Measurements from ENCODE around the gene ZC4H2.
"Not testable (repeated sequence)": the region's sequence is repeated elsewhere in the genome, so short reads cannot be mapped to it uniquely, and the experiment has no call there.

The ZC4H2 gene

DNA sequence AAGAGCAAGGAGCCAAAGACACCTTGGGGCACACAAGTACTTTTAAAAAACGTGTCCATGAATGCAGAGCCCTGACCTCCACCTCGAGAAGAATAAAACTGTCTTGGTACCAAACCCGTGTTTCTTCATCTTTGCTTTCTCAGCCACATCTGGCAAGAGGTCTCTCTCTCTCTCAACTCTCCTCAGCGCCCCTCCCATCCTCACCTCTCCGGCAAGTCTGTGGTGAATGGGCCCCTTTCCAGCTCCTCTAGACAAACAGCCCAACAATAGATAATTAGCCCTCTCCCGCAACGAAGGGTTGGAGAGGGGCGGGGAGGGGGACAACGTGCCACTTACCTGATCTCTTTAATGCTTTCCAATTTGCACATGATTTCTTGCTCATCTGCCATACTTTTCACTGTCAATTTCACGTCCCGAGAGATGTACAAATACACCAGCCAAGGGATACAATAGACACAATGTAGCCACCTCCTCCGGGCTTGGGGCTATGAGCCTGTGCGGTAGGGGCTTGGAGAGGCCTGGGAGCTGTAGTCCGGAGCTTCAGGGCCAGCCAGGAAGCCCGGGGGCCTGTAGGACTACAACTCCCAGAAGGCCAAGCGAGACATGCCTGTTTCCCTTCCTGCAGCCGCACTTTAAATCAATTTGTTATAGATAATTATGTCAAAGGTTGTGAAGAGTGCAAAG, at the start of gene ZC4H2:
ZC4H2 (minus strand) TSS at position 462 of the 684 bp plus-strand sequence; CDS start at position 389, 73 bp downstream.
- no peak for FAIRE-seq

DNA sequence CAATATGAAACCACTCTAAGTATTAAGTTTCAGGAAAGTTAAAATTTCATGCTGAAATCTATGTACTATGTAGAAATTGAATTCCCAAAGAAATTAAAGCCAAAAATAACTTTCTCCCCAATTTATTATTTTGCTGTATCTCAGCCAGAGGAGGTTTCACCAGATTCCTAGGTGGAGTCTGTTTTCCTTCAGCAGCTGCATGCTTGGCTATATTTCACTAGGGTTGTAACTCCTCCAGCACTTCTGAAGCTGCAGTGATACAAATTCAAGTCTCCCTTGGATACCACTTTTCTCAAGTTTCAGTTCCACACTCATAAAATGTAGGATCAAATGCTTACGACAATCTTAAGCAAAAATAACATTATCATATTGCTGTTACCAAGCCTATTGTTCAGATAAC, 41.2 kb upstream of the ZC4H2 start:
- no peak for FAIRE-seq

GRCh38 chrX:65014230-65014629, 38.0 kb upstream of the ZC4H2 start:
- FAIRE-seq: no peak

GRCh38 chrX:65009459-65009858, 33.2 kb upstream of the ZC4H2 start:
- FAIRE-seq: no peak

DNA sequence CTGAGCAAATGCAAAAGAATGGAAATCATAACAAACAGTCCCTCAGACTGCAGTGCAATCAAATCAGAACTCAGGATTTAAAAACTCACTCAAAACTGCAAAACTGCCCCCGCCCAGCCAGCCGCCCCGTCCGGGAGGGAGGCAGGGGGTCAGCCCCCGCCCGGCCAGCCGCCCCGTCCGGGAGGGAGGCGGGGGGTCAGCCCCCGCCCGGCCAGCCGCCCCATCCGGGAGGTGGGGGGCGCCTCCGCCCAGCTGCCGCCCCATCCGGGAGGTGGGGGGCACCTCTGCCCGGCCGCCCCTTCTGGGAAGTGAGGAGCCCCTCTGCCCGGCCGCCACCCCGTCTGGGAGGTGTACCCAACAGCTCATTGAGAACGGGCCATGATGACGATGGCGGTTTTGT, 26.0 kb upstream of the ZC4H2 start:
- not testable (repeated sequence) for FAIRE-seq

DNA sequence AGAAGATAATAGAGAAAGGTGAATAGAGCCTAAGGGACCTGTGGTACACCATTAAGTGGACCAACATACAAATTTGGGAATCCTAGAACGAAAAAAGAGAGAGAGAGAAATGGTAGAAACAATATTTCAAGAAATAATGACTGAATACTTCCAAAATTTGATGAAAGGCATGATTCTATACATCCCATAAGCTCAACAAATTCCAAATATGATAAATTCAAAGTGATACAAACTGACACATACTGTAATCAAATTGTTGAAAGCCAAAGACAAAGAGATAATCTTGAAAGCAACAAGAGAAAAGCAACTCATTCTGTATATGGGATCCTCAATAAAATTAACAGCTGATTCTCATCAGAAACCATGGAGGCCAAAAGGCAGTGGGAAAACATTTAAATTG, 20.6 kb upstream of the ZC4H2 start:
- FAIRE-seq: no peak

DNA sequence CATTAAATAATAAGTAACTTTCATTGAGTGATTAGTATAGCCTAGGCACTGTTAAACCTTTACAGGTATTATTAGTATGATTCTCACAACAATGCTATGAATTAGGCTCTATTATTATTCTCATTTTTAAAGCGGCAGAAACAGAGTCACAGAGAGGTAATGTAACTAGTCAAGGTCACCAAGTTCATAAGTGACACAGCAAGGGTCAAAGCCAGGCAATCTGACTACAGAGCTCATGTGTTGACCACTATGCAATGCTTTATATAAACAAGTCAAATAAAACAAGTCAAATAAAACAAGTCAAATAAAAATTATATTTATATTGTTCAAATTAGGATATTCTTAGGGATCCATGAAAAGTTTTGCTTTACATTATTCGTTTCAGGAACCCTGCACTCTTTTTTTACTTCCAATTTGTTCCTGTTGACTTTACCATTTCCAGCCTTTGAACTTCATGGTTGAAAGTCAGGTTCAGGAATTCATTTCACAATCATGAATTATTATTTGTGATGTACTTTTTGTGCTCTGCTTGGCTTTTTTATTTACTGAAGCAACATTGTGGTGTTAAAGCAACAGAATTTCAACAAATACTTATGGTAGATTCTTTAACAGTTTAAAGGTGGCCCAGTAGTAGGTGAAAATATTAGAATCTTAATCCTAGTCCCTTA, 18.0 kb upstream of the ZC4H2 start:
- FAIRE-seq: no peak

GRCh38 chrX:64977830-64978229, 1.6 kb upstream of the ZC4H2 start:
- FAIRE-seq: no peak

DNA sequence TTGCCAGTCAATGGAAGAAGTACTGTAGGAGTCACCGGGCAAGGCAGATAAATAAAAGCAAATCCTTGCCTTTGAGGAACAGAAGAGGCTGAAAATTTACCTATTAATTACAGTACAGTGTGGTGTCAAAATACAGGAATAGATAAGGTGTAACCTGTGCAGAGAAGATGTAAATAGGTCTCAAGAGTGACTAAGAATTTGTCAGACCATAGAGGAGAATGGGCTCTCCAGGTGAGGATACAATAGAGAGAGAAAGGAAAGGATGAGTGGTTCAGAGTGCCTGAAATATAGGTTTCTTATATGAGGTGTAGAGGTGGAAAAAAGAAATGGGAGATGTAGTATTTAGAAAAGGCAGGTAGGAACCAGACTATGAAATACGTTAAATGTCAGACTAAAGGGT, 801 bp upstream of the ZC4H2 start:
- FAIRE-seq: no peak

GRCh38 chrX:64976673-64977040, 407 bp upstream of the ZC4H2 start:
- FAIRE-seq: no peak

DNA sequence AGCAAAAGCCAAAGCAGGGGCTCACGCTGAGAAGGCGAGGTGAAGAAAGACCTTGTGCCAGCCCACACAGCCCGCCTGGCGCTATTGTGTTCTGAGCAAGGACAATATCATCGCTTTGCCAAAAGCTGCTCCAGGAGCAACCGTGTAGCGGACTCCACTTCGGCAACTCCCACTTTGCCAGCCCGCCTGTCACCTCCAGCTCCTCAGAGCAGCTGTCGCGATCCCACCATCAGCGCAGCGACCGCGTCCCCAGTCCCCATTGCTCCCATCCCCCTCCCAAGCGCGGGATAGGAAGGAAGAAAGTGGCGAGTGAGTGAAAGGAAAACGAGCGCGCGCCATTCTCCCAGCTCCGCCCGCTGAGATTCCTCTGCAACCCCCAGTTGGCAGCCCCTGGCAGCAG, 759 bp downstream of the ZC4H2 start:
- FAIRE-seq: no peak

- FAIRE-seq: no peak
Observed at GRCh38 chrX:64925480-64925879, 50.8 kb downstream of the ZC4H2 start.

GRCh38 chrX:64908121-64908520, 68.1 kb downstream of the ZC4H2 start:
- no peak for FAIRE-seq

DNA sequence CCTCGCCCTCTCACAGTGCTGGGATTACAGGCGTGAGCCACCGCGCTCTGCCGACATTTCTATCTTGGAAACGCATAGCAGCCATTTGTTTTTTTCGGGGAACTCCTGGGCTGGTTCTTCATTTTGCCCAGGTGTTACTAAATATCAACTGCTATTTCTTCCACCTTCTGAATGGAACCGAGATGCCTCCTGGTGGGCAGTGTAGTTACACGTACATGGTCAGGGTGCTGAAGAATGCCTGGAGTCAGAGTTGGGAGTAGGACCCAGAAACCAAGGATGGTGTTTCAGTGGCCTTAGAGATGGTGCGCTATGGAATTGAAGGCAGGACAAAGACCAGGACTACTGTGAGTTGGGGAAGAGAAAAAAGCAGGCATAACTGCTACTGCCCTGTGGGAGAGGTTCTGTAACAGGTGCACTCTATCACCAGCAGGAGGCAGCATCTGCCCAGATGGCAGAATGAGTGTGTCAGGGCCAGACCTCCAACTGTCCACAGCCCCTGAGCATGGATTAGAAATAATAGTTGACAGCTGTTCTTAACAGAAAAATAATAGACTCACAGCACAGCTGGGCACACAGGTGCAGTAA, 81.7 kb downstream of the ZC4H2 start:
- no peak for FAIRE-seq

DNA sequence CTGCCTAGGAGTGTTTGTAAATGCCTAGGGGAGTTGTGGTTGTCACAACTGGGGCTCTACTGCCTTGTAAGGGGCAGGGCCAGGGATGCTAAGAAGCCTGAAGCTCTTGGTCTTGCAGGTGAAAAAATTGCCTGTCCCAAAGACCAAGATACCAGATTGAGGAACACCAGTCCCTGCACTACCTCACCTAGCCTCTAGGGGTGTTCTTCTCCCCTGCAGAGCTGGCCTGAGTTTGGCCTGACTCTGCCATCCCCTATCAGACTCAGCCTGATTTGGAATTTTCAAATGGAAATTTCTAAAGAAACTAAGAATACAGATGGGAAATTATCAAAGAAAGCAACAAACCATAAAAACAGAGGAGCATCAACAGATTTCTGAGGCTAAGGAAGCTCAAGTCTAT, 90.4 kb downstream of the ZC4H2 start:
- FAIRE-seq: no peak

DNA sequence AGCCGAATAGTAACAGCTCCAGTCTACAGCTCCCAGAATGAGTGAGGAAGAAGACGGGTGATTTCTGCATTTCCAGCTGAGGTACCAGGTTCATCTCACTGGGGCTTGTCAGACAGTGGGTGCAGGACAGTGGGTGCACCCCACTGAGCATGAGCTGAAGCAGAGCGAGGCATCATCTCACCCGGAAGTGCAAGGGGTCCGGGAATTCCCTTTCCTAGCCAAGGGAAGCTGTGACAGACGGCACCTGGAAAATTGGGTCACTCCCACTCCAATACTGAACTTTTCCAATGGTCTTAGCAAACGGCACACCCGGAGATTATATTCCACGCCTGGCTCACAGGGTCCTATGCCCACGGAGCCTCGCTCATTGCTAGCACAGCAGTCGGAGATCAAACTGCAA, 97.5 kb downstream of the ZC4H2 start:
- not testable (repeated sequence) for FAIRE-seq

DNA sequence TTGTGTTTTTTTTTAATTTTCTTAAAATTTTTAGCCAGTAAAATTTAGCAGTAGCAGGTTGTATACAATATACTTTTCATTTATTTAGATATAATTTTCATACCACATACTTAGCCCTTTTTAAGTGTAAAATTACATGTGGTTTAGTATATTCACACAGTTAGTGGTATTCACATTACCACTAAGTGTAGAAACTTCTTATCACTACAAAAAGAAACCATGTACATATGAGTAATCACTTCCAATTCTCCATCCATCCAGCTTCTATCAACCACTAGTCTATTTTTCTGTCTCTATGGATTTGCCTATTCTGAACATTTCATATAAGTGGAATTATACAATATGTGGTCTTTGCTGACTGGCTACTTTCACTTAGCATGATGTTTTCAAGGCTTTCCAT, 109.0 kb downstream of the ZC4H2 start:
- peak; percentile 36 for FAIRE-seq

All from colon (tissue), 2 donors.